K562 (cell line): Measurements from ENCODE around the gene HAP1. TPM values are rescaled to one million over a fixed set of nuclear protein-coding genes. Genes with fewer than 3 reads are reported as not detected.

Source experiments
- ATAC-seq: fragments of 200-7000 bp; cut with Tn5 transposase; 3 replicates; pipeline ENCODE4 v1.9.1; 2020; ENCODE audit warnings: moderate library complexity
- BruUV-seq: library from RNA; stranded (reverse); fragments of 400-500 nt; replicated peaks from 2 replicates; lab custom pipeline; 2021; lab: Mats Ljungman, UMichigan
- CTCF ChIA-PET: fragments of 300-600 bp; formaldehyde crosslinking; extraction: SDS; loops from one replicate; lab custom pipeline; 2021; ENCODE audit warnings: low intra/inter-chr PET ratio; lab: Yijun Ruan, JAX
- POLR2A ChIA-PET: fragments of 300-600, 350-650 bp; sonication (Branson Sonifier 250); formaldehyde crosslinking; extraction: SDS; loops from one replicate; lab custom pipeline; 2021; ENCODE audit warnings: antibody characterized with exemption, inconsistent platforms; lab: Yijun Ruan, JAX
- DNase-seq, 4 experiments: peaks; one replicate each; pipeline versions ENCODE4 v3.0.0 to v3.0.0-alpha.2; 2011 to 2018; ENCODE audit warnings: low spot score in 3 of 4, mixed read lengths in 3 of 4; ENCODE audit errors: extremely low read depth in 1 of 4
- FAIRE-seq: peaks from 2 replicates; lab custom pipeline; 2011; peaks lifted over from hg19 to GRCh38; lab: Jason Lieb, UNC
- H2AFZ ChIP-seq: 2 replicates; pipeline ENCODE4 v1.6.0; 2011; ENCODE audit warnings: low read depth, low read length, control low read depth, inconsistent platforms
- H3K27ac ChIP-seq: fragments of 200-600 bp; 3 replicates; pipeline ENCODE4 v1.8.0; 2011; ENCODE audit warnings: low read depth, mild to moderate bottlenecking, control low read depth, inconsistent platforms, low read length, moderate library complexity, mixed read lengths; ENCODE audit errors: extremely low read depth
- H3K27me3 ChIP-seq, 2 experiments: fragments of 300-600 bp in 1 of 2; 2 replicates in 1 of 2; 3 replicates in 1 of 2; pipeline versions ENCODE4 v1.6.0 to v1.8.0; 2011; ENCODE audit warnings: inconsistent platforms in 2 of 2, low read length in 2 of 2, mild to moderate bottlenecking in 1 of 2, mixed read lengths in 1 of 2, moderate library complexity in 1 of 2; ENCODE audit not compliant: control insufficient read depth in 2 of 2, insufficient read depth in 2 of 2
- H3K36me3 ChIP-seq: fragments of 300-600 bp; 3 replicates; pipeline ENCODE4 v1.8.0; 2011; ENCODE audit warnings: mild to moderate bottlenecking, low read length, inconsistent platforms; ENCODE audit not compliant: control insufficient read depth, insufficient read depth
- H3K4me1 ChIP-seq, 2 experiments: fragments of 200-600 bp in 1 of 2; replicated peaks in 1 of 2; 2 replicates in 1 of 2; 3 replicates in 1 of 2; pipeline versions ENCODE4 v1.5.1 to v1.8.0; 2011; ENCODE audit warnings: inconsistent platforms in 2 of 2, low read length in 2 of 2, mild to moderate bottlenecking in 1 of 2, mixed read lengths in 1 of 2, moderate library complexity in 1 of 2; ENCODE audit not compliant: control insufficient read depth in 2 of 2, insufficient read depth in 2 of 2
- H3K4me2 ChIP-seq: 2 replicates; pipeline ENCODE4 v1.6.1; 2011; ENCODE audit warnings: low read length, control low read depth, inconsistent platforms, mixed read lengths; ENCODE audit not compliant: insufficient read depth
- H3K4me3 ChIP-seq: fragments of 200-600 bp; sonication (generic), shearing (Covaris generic); 2 replicates; pipeline ENCODE4 v1.5.1; 2016; ENCODE audit warnings: control low read depth, inconsistent platforms
- H3K79me2 ChIP-seq: fragments of 200-600 bp; 3 replicates; pipeline ENCODE4 v1.8.0; 2011; ENCODE audit warnings: low read length, inconsistent platforms; ENCODE audit not compliant: control insufficient read depth, insufficient read depth
- H3K9ac ChIP-seq, 2 experiments: 2 replicates each; pipeline versions ENCODE4 v1.6.0 to v1.6.1; 2011; ENCODE audit warnings: low read depth in 2 of 2, low read length in 2 of 2, control low read depth in 1 of 2, inconsistent platforms in 1 of 2, mild to moderate bottlenecking in 1 of 2, mixed read lengths in 1 of 2; ENCODE audit not compliant: insufficient read depth in 1 of 2
- H3K9me1 ChIP-seq: one replicate; pipeline ENCODE4 v1.6.0; 2011; ENCODE audit warnings: inconsistent platforms, mild to moderate bottlenecking, low read length, moderate library complexity; ENCODE audit not compliant: control insufficient read depth, insufficient read depth
- H3K9me3 ChIP-seq: replicated peaks from 2 replicates; pipeline ENCODE4 v1.5.1; 2011; ENCODE audit warnings: low read depth, low read length, inconsistent platforms; ENCODE audit not compliant: control insufficient read depth, insufficient read depth
- H4K20me1 ChIP-seq: replicated peaks from 2 replicates; pipeline ENCODE4 v1.6.1; 2011; ENCODE audit warnings: low read length, inconsistent platforms, mixed read lengths; ENCODE audit not compliant: control insufficient read depth, insufficient read depth
- AFF1 ChIP-seq, 2 experiments: fragments of 450-650 bp; IDR thresholded peaks; 2 replicates each; pipeline ENCODE4 v1.6.1; 2018; ENCODE audit warnings: mild to moderate bottlenecking in 2 of 2, low read depth in 1 of 2; ENCODE audit not compliant: partially characterized antibody in 2 of 2
- BRD9 ChIP-seq: fragments of 450-650 bp; IDR thresholded peaks from 2 replicates; pipeline ENCODE4 v1.6.1; 2018; ENCODE audit warnings: low read depth; ENCODE audit not compliant: partially characterized antibody
- BRF1 ChIP-seq: IDR thresholded peaks from 3 replicates; pipeline ENCODE4 v1.6.1; 2011; ENCODE audit warnings: borderline replicate concordance, mild to moderate bottlenecking; ENCODE audit not compliant: insufficient read length; ENCODE audit errors: extremely low read depth
- TAF1 ChIP-seq: IDR thresholded peaks from 2 replicates; pipeline ENCODE4 v1.6.1; 2011; ENCODE audit warnings: mild to moderate bottlenecking, low read length, moderate library complexity; ENCODE audit not compliant: insufficient read depth, control insufficient read depth, severe bottlenecking; ENCODE audit errors: extremely low read depth
- TEAD2 ChIP-seq: fragments of 450-650 bp; IDR thresholded peaks from 2 replicates; pipeline ENCODE4 v1.6.1; 2016; ENCODE audit warnings: missing genetic modification characterization, control low read depth, missing compliant biosample characterization
- YY1 ChIP-seq, 3 experiments: IDR thresholded peaks; 2 replicates each; pipeline ENCODE4 v1.6.1; 2011; ENCODE audit warnings: low read length in 2 of 3, mild to moderate bottlenecking in 2 of 3, moderate library complexity in 2 of 3, borderline replicate concordance in 1 of 3, control low read depth in 1 of 3, low read depth in 1 of 3; ENCODE audit not compliant: insufficient read depth in 3 of 3, insufficient replicate concordance in 2 of 3, control insufficient read depth in 1 of 3, insufficient read length in 1 of 3; ENCODE audit errors: extremely low read depth in 1 of 3
- ZNF146 ChIP-seq: IDR thresholded peaks from one replicate; pipeline ENCODE4 v1.6.1; 2018; ENCODE audit warnings: missing compliant biosample characterization; ENCODE audit not compliant: unreplicated experiment
- ZNF436 ChIP-seq: fragments of 250-450, 450-650 bp; sonication (Bioruptor Pico); formaldehyde crosslinking; IDR thresholded peaks from 2 replicates; pipeline ENCODE4 v1.7.0; 2020; ENCODE audit warnings: mild to moderate bottlenecking
- WGBS: fragments of 100-300 bp; shearing (Covaris generic); methylation state at CpG from one replicate; pipeline ENCODE4 v1.1.6; 2016; ENCODE audit warnings: low coverage, mixed read lengths; ENCODE audit not compliant: insufficient coverage; ENCODE audit errors: missing lambda C conversion rate; 5-methylcytosine and 5-hydroxymethylcytosine counted together
- in situ Hi-C: fragments of 300-500 bp; cut with MboI; formaldehyde crosslinking; loops from 4 replicates; pipeline ENCODE4 v1.15.0; 2018; ENCODE audit warnings: inconsistent platforms, mixed read lengths
- intact Hi-C: fragments of 100-400 bp; cut with micrococcal nuclease; formaldehyde crosslinking; loops from 2 replicates; pipeline ENCODE4 v1.14.2; 2022
- polyA plus RNA-seq, 8 experiments: library from polyadenylated mRNA; depleted of rRNA in 4 of 8; stranded (reverse) in 5 of 8; unstranded in 3 of 8; fragments of >200 nt; fragmentation: Nextera tagmentation in 2 of 8; fragmentation: Illumina TruSeq in 1 of 8; extraction: Ambion mirVana in 2 of 8; extraction: Trizol in 1 of 8; gene quantifications; 2 replicates each; pipeline versions ENCODE4 v1.2.1 to v1.2.3, GENCODE V29; 2011 to 2014; ENCODE audit warnings: inconsistent platforms in 1 of 8, missing spikeins in 1 of 8
- total RNA-seq, 7 experiments: library from RNA; depleted of rRNA in 6 of 7; stranded (reverse); fragments of >200 nt in 6 of 7; fragmentation: Illumina TruSeq in 2 of 7; extraction: Trizol in 2 of 7; gene quantifications; 2 replicates each; pipeline versions ENCODE4 v1.2.1 to v1.2.3, GENCODE V29; 2011 to 2021; ENCODE audit warnings: low replicate concordance in 1 of 7
- TF ChIP-seq, protein P1 (sequence below): sonication (generic); formaldehyde crosslinking; IDR thresholded peaks from 2 replicates; pipeline ENCODE4 v1.8.1; 2023; ENCODE audit warnings: mild to moderate bottlenecking, missing genetic modification reagents
- TF ChIP-seq, protein P2 (sequence below), 2 experiments: fragments of 250-450 bp in 1 of 2; fragments of 450-650 bp in 1 of 2; sonication (Bioruptor Pico) in 1 of 2; IDR thresholded peaks; 2 replicates each; pipeline versions ENCODE4 v1.6.1 to v1.8.0; 2016 to 2021; ENCODE audit warnings: mild to moderate bottlenecking in 2 of 2, moderate library complexity in 2 of 2, missing compliant biosample characterization in 1 of 2, missing genetic modification characterization in 1 of 2
- TF ChIP-seq, protein P3 (sequence below): fragments of 450-650 bp; IDR thresholded peaks from 2 replicates; pipeline ENCODE4 v1.6.1; 2016; ENCODE audit warnings: missing biosample characterization, missing genetic modification characterization

HAP1 gene
- total and polyA plus RNA-seq, 9 of the 15 experiments (the other 6 are each of a cell fraction or from before 2014, with no cell fraction given): under 0.01 to 0.09 (median 0.04) TPM; not detected in 6

- 85% methylated on average over 6 of the region's 8 CpGs for WGBS
- peaks cover 0 to 28% of the 10 kb centered on the region in 2 experiments; a peak in 2 of 5 replicates for H3K4me1 ChIP-seq
- in situ Hi-C loops: no loop called here
- DNase-seq (peak in 1 of 4 experiments; percentile 24), ATAC-seq (peak; percentile 39; the same call in 1 of the 3 replicates), FAIRE-seq (no peak)
- H3K9ac ChIP-seq: no peak overlapping the region; a peak in 1 of 4 replicates
- H4K20me1 ChIP-seq: peaks cover 10% of the 10 kb centered on the region
- H2AFZ ChIP-seq: no peak overlapping the region
- H3K27ac ChIP-seq: no peak overlapping the region
- H3K9me1 ChIP-seq: peaks cover 3% of the 10 kb centered on the region
- H3K9me3 ChIP-seq: no peaks in the 10 kb centered on the region
- no peak overlapping the region for H3K4me3 ChIP-seq
- no peak overlapping the region for H3K4me2 ChIP-seq
- H3K27me3 ChIP-seq: no peaks in the 10 kb centered on the region
- BruUV-seq: no TSS peak
- H3K36me3 ChIP-seq: peaks cover 75% of the 10 kb centered on the region
- CTCF ChIA-PET: no interaction called here
- peaks cover 46% of the 10 kb centered on the region for H3K79me2 ChIP-seq
- intact Hi-C loops: no loop called here
- POLR2A ChIA-PET: interaction anchor here (0.5 to 1.1 kb wide), 6 partner anchors 11 to 85 kb away, joined by 3 to 6 read pairs (median 4); partner anchors contain the start of gene JUP
- TF ChIP-seq BRF1: no peak
- TF ChIP-seq YY1 (IDR thresholded peaks at IDR 0.05; ENCODE audit: borderline replicate concordance in 1 of 3, control insufficient read depth in 1 of 3, extremely low read depth in 1 of 3, insufficient read depth in 3 of 3, insufficient read length in 1 of 3, insufficient replicate concordance in 2 of 3, low read depth in 1 of 3, low read length in 2 of 3): no peak
- TF ChIP-seq, protein P1, sequence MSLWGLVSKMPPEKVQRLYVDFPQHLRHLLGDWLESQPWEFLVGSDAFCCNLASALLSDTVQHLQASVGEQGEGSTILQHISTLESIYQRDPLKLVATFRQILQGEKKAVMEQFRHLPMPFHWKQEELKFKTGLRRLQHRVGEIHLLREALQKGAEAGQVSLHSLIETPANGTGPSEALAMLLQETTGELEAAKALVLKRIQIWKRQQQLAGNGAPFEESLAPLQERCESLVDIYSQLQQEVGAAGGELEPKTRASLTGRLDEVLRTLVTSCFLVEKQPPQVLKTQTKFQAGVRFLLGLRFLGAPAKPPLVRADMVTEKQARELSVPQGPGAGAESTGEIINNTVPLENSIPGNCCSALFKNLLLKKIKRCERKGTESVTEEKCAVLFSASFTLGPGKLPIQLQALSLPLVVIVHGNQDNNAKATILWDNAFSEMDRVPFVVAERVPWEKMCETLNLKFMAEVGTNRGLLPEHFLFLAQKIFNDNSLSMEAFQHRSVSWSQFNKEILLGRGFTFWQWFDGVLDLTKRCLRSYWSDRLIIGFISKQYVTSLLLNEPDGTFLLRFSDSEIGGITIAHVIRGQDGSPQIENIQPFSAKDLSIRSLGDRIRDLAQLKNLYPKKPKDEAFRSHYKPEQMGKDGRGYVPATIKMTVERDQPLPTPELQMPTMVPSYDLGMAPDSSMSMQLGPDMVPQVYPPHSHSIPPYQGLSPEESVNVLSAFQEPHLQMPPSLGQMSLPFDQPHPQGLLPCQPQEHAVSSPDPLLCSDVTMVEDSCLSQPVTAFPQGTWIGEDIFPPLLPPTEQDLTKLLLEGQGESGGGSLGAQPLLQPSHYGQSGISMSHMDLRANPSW (CRISPR knock-in tag): no peak
- no peak for TF ChIP-seq TEAD2 (tag)
- TF ChIP-seq, protein P2, sequence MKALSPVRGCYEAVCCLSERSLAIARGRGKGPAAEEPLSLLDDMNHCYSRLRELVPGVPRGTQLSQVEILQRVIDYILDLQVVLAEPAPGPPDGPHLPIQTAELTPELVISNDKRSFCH (CRISPR knock-in tag; IDR thresholded peaks at IDR 0.05): no peak
- TF ChIP-seq, protein P2 (tag; IDR thresholded peaks at IDR 0.05): no peak
- no peak for TF ChIP-seq ZNF436 (CRISPR knock-in tag)
- no peak for TF ChIP-seq ZNF146 (CRISPR knock-in tag)
- TF ChIP-seq BRD9: no peak
- no peak for TF ChIP-seq TAF1
- TF ChIP-seq, protein P3, sequence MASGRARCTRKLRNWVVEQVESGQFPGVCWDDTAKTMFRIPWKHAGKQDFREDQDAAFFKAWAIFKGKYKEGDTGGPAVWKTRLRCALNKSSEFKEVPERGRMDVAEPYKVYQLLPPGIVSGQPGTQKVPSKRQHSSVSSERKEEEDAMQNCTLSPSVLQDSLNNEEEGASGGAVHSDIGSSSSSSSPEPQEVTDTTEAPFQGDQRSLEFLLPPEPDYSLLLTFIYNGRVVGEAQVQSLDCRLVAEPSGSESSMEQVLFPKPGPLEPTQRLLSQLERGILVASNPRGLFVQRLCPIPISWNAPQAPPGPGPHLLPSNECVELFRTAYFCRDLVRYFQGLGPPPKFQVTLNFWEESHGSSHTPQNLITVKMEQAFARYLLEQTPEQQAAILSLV (tag): no peak
- no peak for TF ChIP-seq AFF1 (IDR thresholded peaks at IDR 0.05; ENCODE audit: low read depth in 1 of 2, partially characterized antibody in 2 of 2)
Observed at GRCh38 chr17:41773731-41774193, 39.3 kb upstream of the HAP1 start.
